Keratinocyte (primary cell): ENCODE results near the gene RAB11FIP5. TPM values are rescaled to one million over a fixed set of nuclear protein-coding genes. Genes with fewer than 3 reads are reported as not detected.
A peak's percentile ranks its signal among the peaks of the same experiment; 100 is the strongest.

ENCODE experiments used
- DNase-seq: peaks from one replicate; pipeline ENCODE4 v3.0.0-alpha.2; 2011; ENCODE audit warnings: low read depth, missing footprints, low spot score
- FAIRE-seq: peaks from 2 replicates; lab custom pipeline; 2011; peaks lifted over from hg19 to GRCh38; lab: Jason Lieb, UNC
- H2AFZ ChIP-seq: 2 replicates; pipeline ENCODE4 v1.6.0; 2012; ENCODE audit warnings: low read length, control low read depth, inconsistent platforms; ENCODE audit not compliant: control insufficient read depth
- H3K27ac ChIP-seq: 2 replicates; pipeline ENCODE4 v1.5.1; 2011; ENCODE audit warnings: low read length; ENCODE audit not compliant: control insufficient read depth, insufficient read depth
- H3K27me3 ChIP-seq: 3 replicates; pipeline ENCODE4 v1.6.0; 2011; ENCODE audit warnings: low read length; ENCODE audit not compliant: control insufficient read depth, insufficient read depth; ENCODE audit errors: extremely low read depth
- H3K36me3 ChIP-seq, 2 experiments: 2 replicates in 1 of 2; 3 replicates in 1 of 2; pipeline ENCODE4 v1.5.1; 2011; ENCODE audit warnings: low read length in 2 of 2, mild to moderate bottlenecking in 1 of 2; ENCODE audit not compliant: control insufficient read depth in 2 of 2, insufficient read depth in 2 of 2; ENCODE audit errors: extremely low read depth in 1 of 2
- H3K4me1 ChIP-seq: 3 replicates; pipeline ENCODE4 v1.5.1; 2011; ENCODE audit warnings: low read length; ENCODE audit not compliant: control insufficient read depth, insufficient read depth; ENCODE audit errors: extremely low read depth
- H3K4me2 ChIP-seq: 3 replicates; pipeline ENCODE4 v1.6.0; 2011; ENCODE audit warnings: low read depth, low read length; ENCODE audit not compliant: control insufficient read depth, insufficient read depth; ENCODE audit errors: extremely low read depth
- H3K4me3 ChIP-seq, 3 experiments: fragments of 200-600 bp in 1 of 3; sonication (generic) in 1 of 3; 2 replicates in 2 of 3; 3 replicates in 1 of 3; pipeline ENCODE4 v1.5.1; 2011 to 2016; ENCODE audit warnings: low read length in 3 of 3, mild to moderate bottlenecking in 3 of 3, control low read depth in 2 of 3, inconsistent platforms in 1 of 3, low read depth in 1 of 3, mixed read lengths in 1 of 3, mixed run types in 1 of 3, moderate library complexity in 1 of 3; ENCODE audit not compliant: control insufficient read depth in 2 of 3, insufficient read depth in 2 of 3; ENCODE audit errors: extremely low read depth in 1 of 3
- H3K79me2 ChIP-seq: 2 replicates; pipeline ENCODE4 v1.6.0; 2012; ENCODE audit warnings: low read length; ENCODE audit not compliant: control insufficient read depth, insufficient read depth
- H3K9ac ChIP-seq: 3 replicates; pipeline ENCODE4 v1.6.0; 2011; ENCODE audit warnings: low read length; ENCODE audit not compliant: control insufficient read depth, insufficient read depth; ENCODE audit errors: extremely low read depth
- H3K9me1 ChIP-seq: 3 replicates; pipeline ENCODE4 v1.6.0; 2011; ENCODE audit warnings: low read length; ENCODE audit not compliant: control insufficient read depth, insufficient read depth; ENCODE audit errors: extremely low read depth
- H3K9me3 ChIP-seq: 2 replicates; pipeline ENCODE4 v1.5.1; 2012; ENCODE audit warnings: low read depth, low read length; ENCODE audit not compliant: control insufficient read depth
- H4K20me1 ChIP-seq: 3 replicates; pipeline ENCODE4 v1.6.0; 2011; ENCODE audit warnings: low read length; ENCODE audit not compliant: control insufficient read depth, insufficient read depth; ENCODE audit errors: extremely low read depth
- CTCF ChIP-seq, 3 experiments: IDR thresholded peaks in 1 of 3; conservative IDR thresholded peaks in 1 of 3; optimal IDR thresholded peaks in 1 of 3; 2 replicates in 2 of 3; 3 replicates in 1 of 3; pipeline versions ENCODE3 to v1.5.1; 2011; ENCODE audit warnings: low read length in 3 of 3, mild to moderate bottlenecking in 3 of 3, moderate library complexity in 2 of 3, control low read depth in 1 of 3, inconsistent platforms in 1 of 3; ENCODE audit not compliant: insufficient read depth in 2 of 3; ENCODE audit errors: extremely low read depth in 1 of 3
- dilution Hi-C: fragments of 300-500 bp; cut with MboI; formaldehyde crosslinking; loops from one replicate; pipeline ENCODE4 v1.7.0; 2020; ENCODE audit warnings: low sequenced_read_pairs; ENCODE audit not compliant: extremely low pct_ligation_motif_present
- polyA plus RNA-seq, 5 experiments: library from polyadenylated mRNA; depleted of rRNA in 3 of 5; stranded (reverse) in 3 of 5; stranded (forward) in 1 of 5; unstranded in 1 of 5; fragments of >200 nt; gene quantifications; 1 replicate in 1 of 5; 2 replicates in 3 of 5; 3 replicates in 1 of 5; pipeline versions ENCODE4 v1.2.1 to v1.2.3, GENCODE V29; 2011 to 2012; ENCODE audit warnings: missing spikeins in 2 of 5, low read depth in 1 of 5, low replicate concordance in 1 of 5

RAB11FIP5 gene
- polyA plus RNA-seq, 1 donor (not counting 4 experiments of a cell fraction or from before 2014, with no cell fraction given) = 40.1 TPM

DNA sequence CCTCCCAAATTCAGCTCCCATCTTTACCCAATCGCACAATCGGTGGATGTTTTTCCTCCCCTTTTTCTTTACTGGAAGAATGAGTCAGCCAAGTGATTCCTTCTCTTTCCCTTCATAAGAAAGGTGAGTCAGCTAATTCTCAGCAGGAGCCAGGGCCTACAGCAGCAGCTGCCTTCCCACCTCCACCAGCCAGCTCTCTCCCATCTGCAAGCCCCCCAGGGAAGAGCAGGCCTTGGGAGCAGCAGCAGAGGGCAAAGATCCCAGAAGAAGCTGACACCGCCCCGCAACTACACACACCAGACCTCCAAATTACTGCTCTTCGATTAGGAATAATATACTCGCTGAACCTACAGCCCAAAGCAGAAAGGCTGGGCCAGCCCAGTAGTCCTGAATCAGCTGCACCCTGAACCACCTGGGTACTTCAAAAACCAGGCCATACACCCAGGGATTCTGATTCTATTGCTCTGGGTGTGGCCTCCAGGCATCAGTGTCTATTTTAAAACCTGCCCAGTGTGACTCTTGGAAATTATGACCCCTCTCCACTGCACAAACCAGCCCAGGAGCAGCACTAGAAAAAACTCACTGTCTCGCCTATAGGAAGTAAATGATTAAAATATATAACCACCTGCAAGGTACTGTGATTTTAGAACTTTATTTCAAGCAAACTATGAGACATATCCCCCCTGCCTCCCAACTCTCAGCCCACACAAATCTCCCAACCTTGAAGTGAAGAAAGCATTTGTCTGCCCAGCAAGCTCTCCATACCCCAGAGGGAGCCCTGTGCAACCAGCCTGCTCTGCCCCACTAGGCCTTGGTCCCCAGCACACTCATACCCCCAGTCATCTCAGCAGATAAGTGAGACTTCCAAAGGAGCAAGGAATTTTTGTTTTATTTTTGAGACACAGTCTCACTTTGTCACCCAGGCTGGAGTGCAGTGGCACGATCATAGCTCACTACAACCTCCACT, 48.6 kb downstream of the RAB11FIP5 start:
- Histone ChIP-seq H3K4me3 (peak overlapping the region in 1 of 3 experiments; percentile 13), H3K9me3 (no peaks in the 10 kb centered on the region), H3K27ac (peak overlapping the region; percentile 69), H3K9ac (peak overlapping the region; percentile 53), H3K79me2 (peaks cover 4% of the 10 kb centered on the region), H3K36me3 (peaks cover 0 to 3% of the 10 kb centered on the region in 2 experiments), H4K20me1 (no peaks in the 10 kb centered on the region), H3K27me3 (no peaks in the 10 kb centered on the region), H2AFZ (peak overlapping the region; percentile 68), H3K9me1 (no peaks in the 10 kb centered on the region), H3K4me2 (peak overlapping the region; percentile 65), H3K4me1 (peaks cover 30% of the 10 kb centered on the region)
- no peak for TF ChIP-seq CTCF (optimal IDR thresholded peaks at IDR 0.05 in 1 of 3, IDR thresholded peaks at IDR 0.05 in 1 of 3, conservative IDR thresholded peaks at IDR 0.05 in 1 of 3; ENCODE audit: extremely low read depth in 1 of 3, insufficient read depth in 2 of 3, low read length in 3 of 3)
- DNase-seq (no peak), FAIRE-seq (no peak)
- dilution Hi-C loops = no loop called here

- Histone ChIP-seq H3K79me2 (peaks cover 4% of the 10 kb centered on the region), H4K20me1 (no peaks in the 10 kb centered on the region), H3K27me3 (no peaks in the 10 kb centered on the region), H3K9ac (no peak overlapping the region), H3K9me3 (no peaks in the 10 kb centered on the region), H3K4me1 (peaks cover 24% of the 10 kb centered on the region), H3K4me3 (no peak overlapping the region), H3K36me3 (peaks cover 0 to 3% of the 10 kb centered on the region in 2 experiments), H3K9me1 (no peaks in the 10 kb centered on the region), H3K4me2 (peak overlapping the region; percentile 65), H3K27ac (peak overlapping the region; percentile 69), H2AFZ (peak overlapping the region; percentile 23)
- dilution Hi-C loops = no loop called here
- FAIRE-seq = no peak
- no peak for TF ChIP-seq CTCF (optimal IDR thresholded peaks at IDR 0.05 in 1 of 3, IDR thresholded peaks at IDR 0.05 in 1 of 3, conservative IDR thresholded peaks at IDR 0.05 in 1 of 3; ENCODE audit: extremely low read depth in 1 of 3, insufficient read depth in 2 of 3, low read length in 3 of 3)
- DNase-seq = no peak
Observed at GRCh38 chr2:73063472-73063871, 49.3 kb downstream of the RAB11FIP5 start.
